ENCODE data around the gene SPATA7. TPM values are rescaled to one million over a fixed set of nuclear protein-coding genes. Genes with fewer than 3 reads are reported as not detected.

The SPATA7 gene
- total RNA-seq, 1 experiment from 2014 or later = 5.2 TPM

DNA sequence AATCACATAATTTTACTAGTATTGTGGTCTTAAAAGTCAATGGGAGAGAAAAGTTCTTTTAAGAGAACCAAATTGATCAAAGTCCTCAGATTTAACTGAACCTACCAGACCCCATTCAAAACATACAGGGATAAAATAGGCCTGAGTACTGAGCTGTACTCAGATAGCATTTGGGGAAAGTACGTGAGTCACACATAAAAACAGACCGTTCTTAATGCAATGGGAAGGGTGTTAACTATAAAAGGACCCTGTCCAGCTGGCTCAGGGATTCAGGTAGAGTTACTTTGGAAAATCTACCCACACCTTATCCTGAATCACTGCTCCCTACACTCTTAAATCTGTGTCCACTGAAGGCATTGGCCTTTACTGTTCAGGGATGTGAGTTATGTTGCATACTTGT is 91.4 kb downstream of the SPATA7 start:
- Histone ChIP-seq H3K9me3 (ENCODE audit: low read depth, low read length, poor library complexity, severe bottlenecking) (no peaks in the 10 kb centered on the region), H3K27ac (ENCODE audit: low read depth, low read length, poor library complexity, severe bottlenecking) (no peak overlapping the region), H3K4me1 (ENCODE audit: insufficient read depth, low read length, poor library complexity, severe bottlenecking) (no peaks in the 10 kb centered on the region), H3K4me3 (ENCODE audit: low read depth, low read length, poor library complexity, severe bottlenecking) (no peak overlapping the region), H3K27me3 (replicated peaks; ENCODE audit: insufficient read depth, low read depth, low read length, poor library complexity) (no peaks in the 10 kb centered on the region), H3K36me3 (ENCODE audit: insufficient read depth, low read length, poor library complexity, severe bottlenecking) (no peaks in the 10 kb centered on the region)
- POLR2A ChIA-PET (ENCODE audit: low non-redundant PET) = no interaction called here
- CTCF ChIA-PET = no interaction called here
- intact Hi-C loops (cut with micrococcal nuclease; ENCODE audit: unreplicated experiment) = no loop called here
- TF ChIP-seq, protein P1, sequence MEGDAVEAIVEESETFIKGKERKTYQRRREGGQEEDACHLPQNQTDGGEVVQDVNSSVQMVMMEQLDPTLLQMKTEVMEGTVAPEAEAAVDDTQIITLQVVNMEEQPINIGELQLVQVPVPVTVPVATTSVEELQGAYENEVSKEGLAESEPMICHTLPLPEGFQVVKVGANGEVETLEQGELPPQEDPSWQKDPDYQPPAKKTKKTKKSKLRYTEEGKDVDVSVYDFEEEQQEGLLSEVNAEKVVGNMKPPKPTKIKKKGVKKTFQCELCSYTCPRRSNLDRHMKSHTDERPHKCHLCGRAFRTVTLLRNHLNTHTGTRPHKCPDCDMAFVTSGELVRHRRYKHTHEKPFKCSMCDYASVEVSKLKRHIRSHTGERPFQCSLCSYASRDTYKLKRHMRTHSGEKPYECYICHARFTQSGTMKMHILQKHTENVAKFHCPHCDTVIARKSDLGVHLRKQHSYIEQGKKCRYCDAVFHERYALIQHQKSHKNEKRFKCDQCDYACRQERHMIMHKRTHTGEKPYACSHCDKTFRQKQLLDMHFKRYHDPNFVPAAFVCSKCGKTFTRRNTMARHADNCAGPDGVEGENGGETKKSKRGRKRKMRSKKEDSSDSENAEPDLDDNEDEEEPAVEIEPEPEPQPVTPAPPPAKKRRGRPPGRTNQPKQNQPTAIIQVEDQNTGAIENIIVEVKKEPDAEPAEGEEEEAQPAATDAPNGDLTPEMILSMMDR (conservative IDR thresholded peaks at IDR 0.05; ENCODE audit: low read depth, low read length) = no peak
- TF ChIP-seq EZH2 (IDR thresholded peaks at IDR 0.05; ENCODE audit: borderline replicate concordance, low read depth, low read length, poor library complexity, severe bottlenecking) = no peak
- no TSS peak for BruUV-seq (replicated peaks)
- DNase-seq (ENCODE audit: low spot score) = no peak

- TF ChIP-seq EZH2 (IDR thresholded peaks at IDR 0.05; ENCODE audit: borderline replicate concordance, low read depth, low read length, poor library complexity, severe bottlenecking) = no peak
- TF ChIP-seq, protein P1 (conservative IDR thresholded peaks at IDR 0.05; ENCODE audit: low read depth, low read length) = no peak
- H3K27ac ChIP-seq (ENCODE audit: low read depth, low read length, poor library complexity, severe bottlenecking) = no peak overlapping the region
- H3K4me3 ChIP-seq (ENCODE audit: low read depth, low read length, poor library complexity, severe bottlenecking) = no peak overlapping the region
- no peak for DNase-seq (ENCODE audit: low spot score)
- no peaks in the 10 kb centered on the region for H3K36me3 ChIP-seq (ENCODE audit: insufficient read depth, low read length, poor library complexity, severe bottlenecking)
- no peaks in the 10 kb centered on the region for H3K9me3 ChIP-seq (ENCODE audit: low read depth, low read length, poor library complexity, severe bottlenecking)
- intact Hi-C loops (cut with micrococcal nuclease; ENCODE audit: unreplicated experiment) = no loop called here
- BruUV-seq (replicated peaks) = no TSS peak
- ChIA-PET CTCF (no interaction called here), POLR2A (ENCODE audit: low non-redundant PET) (no interaction called here)
- H3K4me1 ChIP-seq (ENCODE audit: insufficient read depth, low read length, poor library complexity, severe bottlenecking) = no peaks in the 10 kb centered on the region
- H3K27me3 ChIP-seq (replicated peaks; ENCODE audit: insufficient read depth, low read depth, low read length, poor library complexity) = no peaks in the 10 kb centered on the region
These were observed 92.2 kb downstream of the SPATA7 start for GRCh38 chr14:88477513-88478250.

- TF ChIP-seq EZH2 (IDR thresholded peaks at IDR 0.05; ENCODE audit: borderline replicate concordance, low read depth, low read length, poor library complexity, severe bottlenecking) = no peak
- TF ChIP-seq, protein P1 (conservative IDR thresholded peaks at IDR 0.05; ENCODE audit: low read depth, low read length) = no peak
- intact Hi-C loops (cut with micrococcal nuclease; ENCODE audit: unreplicated experiment) = no loop called here
- POLR2A ChIA-PET (ENCODE audit: low non-redundant PET) = no interaction called here
- Histone ChIP-seq H3K9me3 (ENCODE audit: low read depth, low read length, poor library complexity, severe bottlenecking) (no peaks in the 10 kb centered on the region), H3K4me3 (ENCODE audit: low read depth, low read length, poor library complexity, severe bottlenecking) (no peak overlapping the region), H3K27ac (ENCODE audit: low read depth, low read length, poor library complexity, severe bottlenecking) (no peak overlapping the region), H3K36me3 (ENCODE audit: insufficient read depth, low read length, poor library complexity, severe bottlenecking) (no peaks in the 10 kb centered on the region), H3K4me1 (ENCODE audit: insufficient read depth, low read length, poor library complexity, severe bottlenecking) (no peaks in the 10 kb centered on the region), H3K27me3 (replicated peaks; ENCODE audit: insufficient read depth, low read depth, low read length, poor library complexity) (no peaks in the 10 kb centered on the region)
- BruUV-seq (replicated peaks) = no TSS peak
- DNase-seq (ENCODE audit: low spot score) = no peak
- CTCF ChIA-PET = no interaction called here
These were observed 93.5 kb downstream of the SPATA7 start for GRCh38 chr14:88478931-88479330.

All from A673 (cell line).